HG03135 (cell line): ENCODE results near the gene PRMT7.

Source experiments
- ATAC-seq: cut with Tn5 transposase; IDR thresholded peaks from one replicate; pipeline ENCODE4 v1.9.1; 2021; ENCODE audit warnings: mild to moderate bottlenecking, moderate library complexity; ENCODE audit not compliant: unreplicated experiment

PRMT7 gene, protein sequence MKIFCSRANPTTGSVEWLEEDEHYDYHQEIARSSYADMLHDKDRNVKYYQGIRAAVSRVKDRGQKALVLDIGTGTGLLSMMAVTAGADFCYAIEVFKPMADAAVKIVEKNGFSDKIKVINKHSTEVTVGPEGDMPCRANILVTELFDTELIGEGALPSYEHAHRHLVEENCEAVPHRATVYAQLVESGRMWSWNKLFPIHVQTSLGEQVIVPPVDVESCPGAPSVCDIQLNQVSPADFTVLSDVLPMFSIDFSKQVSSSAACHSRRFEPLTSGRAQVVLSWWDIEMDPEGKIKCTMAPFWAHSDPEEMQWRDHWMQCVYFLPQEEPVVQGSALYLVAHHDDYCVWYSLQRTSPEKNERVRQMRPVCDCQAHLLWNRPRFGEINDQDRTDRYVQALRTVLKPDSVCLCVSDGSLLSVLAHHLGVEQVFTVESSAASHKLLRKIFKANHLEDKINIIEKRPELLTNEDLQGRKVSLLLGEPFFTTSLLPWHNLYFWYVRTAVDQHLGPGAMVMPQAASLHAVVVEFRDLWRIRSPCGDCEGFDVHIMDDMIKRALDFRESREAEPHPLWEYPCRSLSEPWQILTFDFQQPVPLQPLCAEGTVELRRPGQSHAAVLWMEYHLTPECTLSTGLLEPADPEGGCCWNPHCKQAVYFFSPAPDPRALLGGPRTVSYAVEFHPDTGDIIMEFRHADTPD

GRCh38 chr16:68310774-68311511 is at the start of gene PRMT7, which contains the start of gene SLC7A6OS:
PRMT7 (plus strand) TSS chr16:68311019; CDS start chr16:68315980, 4,961 bp downstream.
SLC7A6OS (minus strand) TSS chr16:68310946; CDS start chr16:68310926, 20 bp downstream.
- peak; percentile 86 for ATAC-seq

DNA sequence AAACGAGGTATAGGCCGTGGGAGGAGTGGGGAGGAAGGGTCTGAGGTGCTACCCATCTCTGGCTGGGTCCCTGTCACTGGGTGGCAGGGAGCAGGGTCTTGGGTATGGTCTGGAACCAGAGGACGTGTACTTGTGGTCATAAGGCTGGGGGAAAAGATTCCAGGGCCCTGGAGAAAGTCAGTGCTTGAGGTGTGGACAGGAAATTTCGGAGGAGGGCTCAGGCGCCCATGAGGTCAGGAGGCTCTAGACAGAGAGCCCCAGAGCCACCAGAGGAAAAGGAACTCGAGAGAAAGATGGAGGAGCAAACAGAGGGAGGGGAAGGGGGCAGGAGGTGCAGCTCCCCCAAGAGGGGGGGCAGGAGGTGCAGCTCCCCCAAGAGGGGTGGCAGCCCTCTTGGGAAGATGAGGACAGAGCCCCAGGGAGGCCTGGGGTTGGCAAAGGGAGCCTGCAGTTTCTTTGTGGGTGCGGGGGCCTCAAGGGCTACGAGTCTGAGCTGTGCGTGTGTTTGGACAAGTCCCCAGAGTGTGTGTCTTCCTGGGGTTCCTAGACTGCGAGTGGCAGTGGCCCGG is 47.2 kb upstream of the PRMT7 start:
- ATAC-seq: no peak

DNA sequence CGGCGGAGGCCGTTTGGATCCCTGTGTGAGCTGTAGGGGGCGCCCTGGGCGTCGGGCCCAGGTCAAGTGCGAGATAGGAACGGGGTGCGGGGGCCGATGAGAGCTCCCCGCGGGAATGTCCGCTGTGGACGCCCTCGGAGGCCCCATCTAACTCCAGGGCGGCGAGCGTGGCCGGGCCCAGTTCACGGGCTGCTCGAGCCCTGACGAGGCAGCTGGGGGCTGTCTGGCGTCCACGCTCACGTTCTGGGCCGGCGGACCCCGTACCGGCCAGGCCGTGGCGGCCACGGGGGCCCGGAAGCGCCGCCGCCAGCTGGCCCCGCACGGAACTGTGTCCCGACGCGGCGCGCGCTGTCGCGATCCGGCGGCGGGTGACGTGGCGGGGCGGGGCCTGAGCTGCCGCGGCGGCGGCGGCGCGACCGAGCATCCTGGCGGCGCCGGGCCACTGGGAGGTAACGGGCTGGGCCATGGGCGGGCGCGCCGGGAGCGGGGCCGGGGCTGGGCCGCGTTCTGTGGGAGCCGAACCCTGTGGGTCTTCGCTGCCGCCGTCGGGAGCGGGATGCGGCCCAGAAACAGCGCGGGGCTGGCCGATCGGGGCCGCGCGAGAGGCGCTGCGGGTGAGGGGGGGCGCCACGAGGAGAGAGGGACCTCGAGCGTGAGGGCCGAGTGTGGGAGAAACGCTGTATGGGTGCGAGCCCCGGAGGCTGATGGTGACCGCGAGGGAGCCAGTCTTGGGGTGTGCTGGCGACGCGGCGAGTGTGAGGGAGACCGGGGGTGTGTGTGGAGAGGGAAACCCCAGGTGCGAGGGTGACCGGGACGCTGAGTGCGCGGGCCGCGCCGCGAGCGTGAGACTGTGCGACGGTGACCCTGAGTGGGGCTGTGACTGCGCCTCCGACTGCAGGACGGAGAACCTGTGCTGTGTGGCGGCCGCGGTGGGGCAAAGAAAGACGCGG is 46.4 kb upstream of the PRMT7 start, which contains the start of gene SLC7A6:
Gene SLC7A6, plus strand, starts transcription at position 399 of the 950 bp plus-strand sequence. CDS start 10,201 bp downstream, outside the sequence.
- ATAC-seq: peak; percentile 56

DNA sequence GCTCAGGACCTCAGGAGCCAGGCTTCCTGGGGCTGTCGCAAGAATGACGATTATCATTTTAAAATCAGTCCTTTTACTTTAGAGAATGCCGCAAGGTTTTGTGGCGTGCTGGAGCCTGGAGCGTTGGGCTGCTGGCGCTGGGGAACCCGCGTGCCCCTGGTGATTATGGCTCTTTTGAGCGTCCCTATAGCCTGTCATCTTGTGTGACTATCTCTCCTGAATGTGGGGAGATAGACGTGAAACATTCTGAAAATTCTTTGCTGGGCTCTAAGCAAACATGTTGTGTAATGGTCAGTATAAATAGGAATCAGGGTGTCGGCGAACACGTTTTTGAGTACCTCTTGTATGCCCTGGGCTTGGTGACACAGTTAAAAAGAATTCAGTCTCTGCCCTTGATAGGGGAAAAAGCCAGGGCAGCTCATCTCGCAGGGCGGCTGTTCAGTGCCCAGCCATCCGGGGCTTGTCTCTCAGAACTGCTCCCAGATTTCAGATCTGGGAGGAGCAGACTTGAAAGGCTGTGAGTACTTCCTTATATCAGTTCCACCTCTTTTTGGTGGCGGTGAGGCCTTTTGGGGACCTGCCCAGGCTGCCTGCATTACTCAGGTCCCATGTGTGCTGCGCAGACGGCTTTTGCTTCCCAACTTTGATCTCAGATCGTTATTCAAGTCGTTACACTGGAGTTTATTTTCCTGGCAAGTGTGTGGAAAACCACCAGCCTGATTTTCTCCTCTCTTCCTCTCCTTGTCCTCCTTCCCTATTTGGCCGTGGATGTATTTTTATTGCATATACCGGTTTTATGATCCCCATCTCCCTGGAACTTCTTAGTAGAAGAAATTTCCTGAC is 45.5 kb upstream of the PRMT7 start:
- peak; percentile 8 for ATAC-seq

- no peak for ATAC-seq
Observed at GRCh38 chr16:68267612-68268405, 43.0 kb upstream of the PRMT7 start.

- no peak for ATAC-seq
Observed at GRCh38 chr16:68269793-68270192, 41.0 kb upstream of the PRMT7 start.

GRCh38 chr16:68270353-68270752 is 40.5 kb upstream of the PRMT7 start:
- no peak for ATAC-seq

GRCh38 chr16:68272507-68273209 is 38.2 kb upstream of the PRMT7 start:
- no peak for ATAC-seq

DNA sequence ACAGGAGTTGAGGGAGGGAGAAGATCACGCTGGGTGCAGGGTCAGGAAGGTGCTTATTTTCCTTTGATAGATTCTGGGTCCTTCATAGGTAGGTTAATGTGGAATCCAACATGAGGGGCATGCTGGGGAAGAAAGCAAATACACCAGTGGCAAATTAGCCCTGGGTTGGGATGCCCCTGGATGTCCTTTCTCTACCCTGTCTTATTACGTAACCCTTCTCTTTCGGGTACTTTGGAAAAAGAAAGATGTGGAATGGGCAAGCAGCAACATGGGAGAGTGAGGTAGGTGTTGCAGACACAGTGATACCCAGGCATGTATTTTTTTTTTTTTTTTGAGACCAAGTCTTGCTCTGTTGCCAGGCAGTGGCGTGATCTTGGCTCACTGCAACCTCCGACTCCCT is 37.4 kb upstream of the PRMT7 start:
- no peak for ATAC-seq

GRCh38 chr16:68273896-68274295 is 36.9 kb upstream of the PRMT7 start:
- ATAC-seq: no peak

DNA sequence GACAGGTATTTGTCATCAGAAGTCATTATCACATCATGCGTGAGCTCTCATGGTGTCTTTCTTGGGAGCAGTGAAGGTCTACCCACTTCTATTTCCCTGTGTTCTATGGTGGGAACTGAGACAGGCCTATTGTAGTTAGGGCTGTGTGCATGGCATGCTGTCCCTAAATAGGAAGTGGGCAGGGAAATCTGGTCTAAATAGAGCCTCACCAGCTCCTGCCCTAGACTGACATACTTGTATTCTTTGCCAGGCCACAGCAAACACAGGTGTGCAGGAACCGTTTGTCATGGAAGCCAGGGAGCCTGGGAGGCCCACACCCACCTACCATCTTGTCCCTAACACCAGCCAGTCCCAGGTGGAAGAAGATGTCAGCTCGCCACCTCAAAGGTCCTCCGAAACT is 36.4 kb upstream of the PRMT7 start:
- no peak for ATAC-seq

DNA sequence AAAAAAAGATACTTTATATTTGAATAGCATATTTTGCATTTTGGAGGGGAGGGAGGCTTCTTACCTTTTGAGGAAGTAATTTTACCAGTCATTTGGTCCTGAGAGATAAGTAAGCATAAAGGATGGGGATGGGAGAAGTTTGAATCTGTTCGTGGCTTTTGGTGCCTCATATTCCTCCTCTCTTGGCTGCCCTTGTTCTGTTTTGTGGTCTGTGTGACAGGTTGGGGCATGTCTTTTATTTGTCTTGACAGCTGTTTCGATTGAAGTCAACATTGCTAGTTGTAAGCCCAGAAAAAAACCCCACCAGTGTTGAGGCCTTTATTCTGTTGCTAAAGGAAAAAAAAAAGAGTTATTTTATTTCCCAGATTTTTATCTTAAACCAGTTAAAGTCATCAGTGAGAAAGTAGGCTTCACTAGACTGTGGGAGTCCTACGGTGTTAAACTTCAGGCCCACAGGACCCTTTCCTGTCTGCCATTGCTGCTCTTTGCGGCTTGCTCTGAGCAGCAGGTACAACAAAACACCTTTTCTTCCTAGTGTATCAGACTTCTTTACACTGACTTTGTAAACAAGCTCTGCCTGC is 35.1 kb upstream of the PRMT7 start:
- no peak for ATAC-seq

DNA sequence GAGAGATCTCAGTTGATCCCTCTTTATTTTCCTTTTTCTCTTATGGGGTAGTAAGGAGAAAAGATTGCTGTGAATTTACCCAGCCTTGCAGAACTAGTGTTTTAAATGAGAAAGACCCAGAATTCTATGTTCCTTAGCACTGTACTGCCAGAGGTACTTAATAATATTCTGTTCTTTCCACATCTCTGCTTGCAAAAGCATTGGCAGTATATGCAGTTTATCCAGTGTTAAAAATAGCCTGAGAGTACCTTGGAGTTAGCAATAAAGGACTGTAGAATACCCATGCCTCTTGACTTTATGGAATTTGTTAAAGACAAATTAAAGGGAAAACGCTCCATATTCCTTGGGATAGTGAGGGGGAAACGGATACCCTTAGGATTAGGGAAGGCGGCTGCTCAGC is 34.6 kb upstream of the PRMT7 start:
- no peak for ATAC-seq

GRCh38 chr16:68279726-68280558 is 30.9 kb upstream of the PRMT7 start:
- ATAC-seq: no peak

GRCh38 chr16:68281368-68282063 is 29.3 kb upstream of the PRMT7 start:
- ATAC-seq: no peak

- no peak for ATAC-seq
Observed at GRCh38 chr16:68282064-68282452, 28.8 kb upstream of the PRMT7 start.
